ENCODE data around the gene HIVEP2. TPM values are rescaled to one million over a fixed set of nuclear protein-coding genes. Genes with fewer than 3 reads are reported as not detected.

HIVEP2 gene
- total RNA-seq, 1 donor from 2014 or later: 15.2 TPM

- H3K4me3 Mint-ChIP-seq: no peak overlapping the region
- no peak for TF ChIP-seq CTCF (IDR thresholded peaks at IDR 0.05; ENCODE audit: unreplicated experiment)
- H3K9me3 Mint-ChIP-seq: peaks cover 3% of the 10 kb centered on the region
- no peak overlapping the region for H3K27ac Mint-ChIP-seq
- H3K4me1 Mint-ChIP-seq: no peaks in the 10 kb centered on the region
- H3K36me3 Mint-ChIP-seq: no peaks in the 10 kb centered on the region
- DNase-seq (ENCODE audit: low spot score in 2 of 2, unreplicated experiment in 2 of 2): no peak
- H3K27me3 Mint-ChIP-seq (ENCODE audit: low read depth): no peaks in the 10 kb centered on the region
Measured at GRCh38 chr6:142968601-142969000, 23.6 kb upstream of the HIVEP2 start.

- DNase-seq (ENCODE audit: low spot score in 2 of 2, unreplicated experiment in 2 of 2): no peak
- H3K27me3 Mint-ChIP-seq (ENCODE audit: low read depth): no peaks in the 10 kb centered on the region
- no peaks in the 10 kb centered on the region for H3K36me3 Mint-ChIP-seq
- peaks cover 5% of the 10 kb centered on the region for H3K9me3 Mint-ChIP-seq
- H3K4me3 Mint-ChIP-seq: no peak overlapping the region
- no peaks in the 10 kb centered on the region for H3K4me1 Mint-ChIP-seq
- H3K27ac Mint-ChIP-seq: no peak overlapping the region
- no peak for TF ChIP-seq CTCF (IDR thresholded peaks at IDR 0.05; ENCODE audit: unreplicated experiment)
Measured at GRCh38 chr6:142966294-142966693, 21.3 kb upstream of the HIVEP2 start.

GRCh38 chr6:142965164-142965563 is 20.2 kb upstream of the HIVEP2 start:
- Mint-ChIP-seq H3K4me3 (no peak overlapping the region), H3K36me3 (peaks cover 3% of the 10 kb centered on the region), H3K9me3 (peaks cover 13% of the 10 kb centered on the region), H3K27ac (no peak overlapping the region), H3K27me3 (ENCODE audit: low read depth) (no peaks in the 10 kb centered on the region), H3K4me1 (no peaks in the 10 kb centered on the region)
- no peak for DNase-seq (ENCODE audit: low spot score in 2 of 2, unreplicated experiment in 2 of 2)
- TF ChIP-seq CTCF (IDR thresholded peaks at IDR 0.05; ENCODE audit: unreplicated experiment): no peak

GRCh38 chr6:142960098-142960497 is 15.1 kb upstream of the HIVEP2 start:
- no peaks in the 10 kb centered on the region for H3K27me3 Mint-ChIP-seq (ENCODE audit: low read depth)
- no peaks in the 10 kb centered on the region for H3K4me1 Mint-ChIP-seq
- no peak for TF ChIP-seq CTCF (IDR thresholded peaks at IDR 0.05; ENCODE audit: unreplicated experiment)
- no peak overlapping the region for H3K27ac Mint-ChIP-seq
- peaks cover 3% of the 10 kb centered on the region for H3K36me3 Mint-ChIP-seq
- no peak for DNase-seq (ENCODE audit: low spot score in 2 of 2, unreplicated experiment in 2 of 2)
- peaks cover 10% of the 10 kb centered on the region for H3K9me3 Mint-ChIP-seq
- H3K4me3 Mint-ChIP-seq: no peak overlapping the region

GRCh38 chr6:142958343-142958742 is 13.4 kb upstream of the HIVEP2 start:
- Mint-ChIP-seq H3K4me3 (no peak overlapping the region), H3K9me3 (peaks cover 10% of the 10 kb centered on the region), H3K27me3 (ENCODE audit: low read depth) (no peaks in the 10 kb centered on the region), H3K4me1 (no peaks in the 10 kb centered on the region), H3K27ac (no peak overlapping the region), H3K36me3 (peaks cover 3% of the 10 kb centered on the region)
- no peak for TF ChIP-seq CTCF (IDR thresholded peaks at IDR 0.05; ENCODE audit: unreplicated experiment)
- no peak for DNase-seq (ENCODE audit: low spot score in 2 of 2, unreplicated experiment in 2 of 2)

GRCh38 chr6:142956726-142957125 is 11.8 kb upstream of the HIVEP2 start:
- Mint-ChIP-seq H3K36me3 (peaks cover 3% of the 10 kb centered on the region), H3K4me1 (no peaks in the 10 kb centered on the region), H3K27me3 (ENCODE audit: low read depth) (no peaks in the 10 kb centered on the region), H3K4me3 (no peak overlapping the region), H3K27ac (no peak overlapping the region), H3K9me3 (peaks cover 10% of the 10 kb centered on the region)
- no peak for TF ChIP-seq CTCF (IDR thresholded peaks at IDR 0.05; ENCODE audit: unreplicated experiment)
- no peak for DNase-seq (ENCODE audit: low spot score in 2 of 2, unreplicated experiment in 2 of 2)

Measured in mesothelial cell of epicardium (in vitro differentiated cells).